ENCODE results near the gene MMP28.

Gene MMP28

DNA sequence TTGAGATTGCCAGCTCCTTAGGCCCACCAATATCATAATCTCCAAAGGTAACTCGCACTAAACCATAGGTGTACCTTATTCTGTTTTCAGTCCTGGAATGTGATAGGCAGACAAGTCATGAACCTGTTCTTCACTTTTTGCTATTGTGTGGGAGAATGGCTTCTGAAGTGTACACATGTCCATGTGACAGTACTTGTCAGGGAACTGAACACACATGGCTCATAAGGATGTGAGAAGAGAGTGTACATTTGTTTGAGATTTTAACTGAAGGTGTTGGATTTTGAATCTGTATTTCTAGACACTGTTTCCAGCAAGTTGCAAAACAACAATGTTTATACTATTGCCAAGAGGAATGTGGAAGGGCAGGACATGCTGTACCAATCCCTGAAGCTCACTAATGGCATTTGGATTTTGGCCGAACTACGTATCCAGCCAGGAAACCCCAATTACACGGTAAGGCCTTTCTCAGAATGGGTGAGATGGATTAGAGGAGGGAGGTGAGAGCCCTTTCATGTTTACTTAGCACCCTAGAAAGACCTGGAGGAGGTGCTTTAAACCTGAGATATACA lies 78.5 kb downstream of the MMP28 start:
- no peak for DNase-seq

DNA sequence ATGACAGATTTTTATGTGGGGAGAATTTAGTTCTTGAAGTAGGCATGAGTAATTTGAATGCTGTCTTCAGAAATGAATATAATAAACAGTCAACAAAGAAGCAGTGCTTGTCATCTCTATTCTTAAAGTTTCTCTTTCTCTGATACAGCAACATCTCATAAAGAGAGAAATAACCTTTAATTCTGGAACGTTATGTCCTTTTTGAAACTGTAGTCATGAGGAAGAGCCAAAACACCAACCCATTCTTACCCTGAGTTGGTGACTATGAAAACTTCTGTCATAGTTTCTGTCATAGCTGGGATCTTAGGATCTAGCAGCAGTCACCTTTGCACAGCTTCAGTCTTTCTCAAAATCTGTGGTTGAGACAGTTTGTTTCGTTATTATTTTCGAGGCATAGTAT lies 79.3 kb downstream of the MMP28 start:
- no peak for DNase-seq
